Activated naive CD4-positive, alpha-beta T cell treated with anti-CD3 and anti-CD28 coated beads, Interleukin-2, amount 10 ng/mL, durations not matched to agents 5 hours and 36 hours (primary cell): ENCODE data around the gene PRR5. TPM values are rescaled to one million over a fixed set of nuclear protein-coding genes. Genes with fewer than 3 reads are reported as not detected.

ENCODE experiments used
- total RNA-seq, 2 experiments: library from RNA; stranded (reverse); gene quantifications; one replicate each; pipeline ENCODE4 v1.2.3, GENCODE V29; 2021

Gene PRR5, protein sequence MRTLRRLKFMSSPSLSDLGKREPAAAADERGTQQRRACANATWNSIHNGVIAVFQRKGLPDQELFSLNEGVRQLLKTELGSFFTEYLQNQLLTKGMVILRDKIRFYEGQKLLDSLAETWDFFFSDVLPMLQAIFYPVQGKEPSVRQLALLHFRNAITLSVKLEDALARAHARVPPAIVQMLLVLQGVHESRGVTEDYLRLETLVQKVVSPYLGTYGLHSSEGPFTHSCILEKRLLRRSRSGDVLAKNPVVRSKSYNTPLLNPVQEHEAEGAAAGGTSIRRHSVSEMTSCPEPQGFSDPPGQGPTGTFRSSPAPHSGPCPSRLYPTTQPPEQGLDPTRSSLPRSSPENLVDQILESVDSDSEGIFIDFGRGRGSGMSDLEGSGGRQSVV
- 10 to 100 TPM; 23.2 to 25.7 TPM for total RNA-seq

DNA sequence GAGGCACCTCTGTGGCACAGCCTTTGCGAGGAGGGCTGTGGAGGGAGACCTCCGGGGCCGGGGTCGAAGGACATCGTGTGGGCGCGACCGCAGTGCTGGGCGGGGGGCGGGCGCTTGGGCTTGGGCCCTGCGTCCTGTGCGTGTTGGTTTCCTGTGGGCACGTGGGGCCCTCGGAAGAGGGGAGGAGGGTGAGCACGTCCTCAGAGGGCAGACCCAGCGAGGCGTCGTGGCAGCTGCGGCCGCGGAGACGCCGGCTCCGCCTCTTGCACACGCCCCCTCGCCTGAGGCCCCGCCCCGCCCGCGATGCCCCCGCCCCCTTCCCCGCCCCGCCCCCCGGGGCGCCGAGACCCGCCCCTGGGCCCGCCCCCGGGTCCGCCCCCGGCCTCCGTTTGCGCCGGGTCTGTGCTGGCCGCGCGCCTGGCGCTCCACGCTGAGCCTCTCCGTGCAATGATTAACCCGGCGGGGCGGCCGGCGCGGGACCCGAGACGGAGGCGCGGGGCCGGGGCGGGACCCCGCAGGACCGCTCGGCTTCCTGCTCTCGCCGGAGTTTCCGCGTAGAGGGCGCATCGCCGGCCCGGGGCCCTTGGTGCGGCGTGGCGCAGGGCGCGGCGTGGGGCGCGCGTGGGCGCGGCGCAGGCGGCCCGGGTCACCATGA, at the start of gene PRR5:
TSS of gene PRR5 (plus strand) at position 381 of the 655 bp plus-strand sequence. CDS start at position 652, 271 bp downstream.

DNA sequence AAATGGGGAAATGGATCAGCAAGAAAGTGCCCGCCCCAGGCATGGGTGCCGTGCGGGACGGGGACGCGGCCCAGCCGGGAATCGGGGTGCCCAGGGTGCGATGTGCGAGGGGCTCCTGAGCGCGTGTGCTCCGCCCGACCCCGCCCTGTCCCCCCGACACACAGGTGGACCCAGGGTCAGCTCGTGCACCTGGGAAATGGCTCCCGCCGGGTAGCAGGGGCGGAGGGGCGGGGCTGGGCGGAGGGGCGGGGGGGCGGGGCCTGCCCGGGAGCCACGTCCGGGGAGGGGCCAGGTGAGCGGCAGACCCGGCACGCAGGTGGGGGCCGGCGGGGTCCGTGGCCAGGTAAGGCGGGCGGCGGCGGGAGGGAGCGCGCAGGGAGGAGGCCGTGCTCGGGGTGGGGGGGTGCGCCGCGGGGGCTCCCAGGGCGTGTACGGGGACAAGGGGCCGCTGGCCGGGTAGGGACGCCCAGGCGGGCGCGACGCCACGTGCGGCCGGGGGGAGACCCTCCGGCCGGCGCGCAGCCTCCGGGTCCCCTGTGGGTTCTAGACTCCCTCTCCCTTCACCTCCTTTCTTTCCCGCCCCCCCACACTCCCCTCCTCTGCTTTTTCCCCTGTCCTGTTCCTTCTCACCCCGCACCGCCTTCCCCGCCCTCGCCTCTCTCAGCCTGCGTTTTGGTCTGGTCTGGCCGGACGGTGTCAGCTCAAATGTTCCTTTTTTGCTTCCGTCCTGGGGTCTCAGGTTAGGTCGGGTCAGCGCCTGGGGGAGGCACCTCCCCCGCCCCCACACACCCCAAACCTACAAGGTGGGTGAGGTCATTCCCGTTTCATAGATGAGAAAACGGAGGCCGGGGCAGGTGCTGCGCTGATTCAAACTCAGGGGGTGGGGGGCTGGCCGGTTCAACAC, 50.5 kb downstream of the PRR5 start, which contains the start of gene ARHGAP8:
TSS of gene ARHGAP8 (plus strand) at position 291 of the 904 bp plus-strand sequence. CDS start 33,953 bp downstream, outside the sequence.

Other genes starting within 250 kb of the PRR5 start
- gene RTL6, start 204.0 kb upstream of the PRR5 start, total RNA-seq = 1 to 10 TPM; 7.5 to 7.6 TPM
- gene ARHGAP8, start 50.4 kb downstream of the PRR5 start, total RNA-seq = under 1 TPM in 1 of 2 experiments, not detected in 1; 0.48 TPM